GM23248 (cell line): ENCODE measurements around the gene STEEP1.

Experiments
- EZH2 ChIP-seq: fragments of 200-600 bp; sonication (generic); IDR thresholded peaks from 2 replicates; pipeline ENCODE4 v1.6.1; 2018; ENCODE audit warnings: antibody characterized with exemption, mild to moderate bottlenecking; ENCODE audit not compliant: insufficient read depth, poor library complexity, severe bottlenecking
- EZH2phosphoT487 ChIP-seq: fragments of 200-600 bp; sonication (generic); IDR thresholded peaks from 2 replicates; pipeline ENCODE4 v1.6.1; 2018; ENCODE audit warnings: antibody characterized with exemption, moderate library complexity, mild to moderate bottlenecking, low read depth; ENCODE audit not compliant: insufficient read depth

GRCh38 chrX:119579414-119579813 is 14.2 kb upstream of the STEEP1 start:
- no peak for TF ChIP-seq EZH2phosphoT487
- TF ChIP-seq EZH2, result no peak
